NCI-H2107 treated with DMSO at 0.1 percent for 48 hours (cell line): ENCODE results near the gene RIC3.
"Not testable (repeated sequence)": the region's sequence is repeated elsewhere in the genome, so short reads cannot be mapped to it uniquely, and the experiment has no call there.

Source experiments
- DNase-seq: peaks from one replicate; lab custom pipeline; 2025; ENCODE audit not compliant: unreplicated experiment; lab: John Stamatoyannopoulos, UW

RIC3 gene

DNA sequence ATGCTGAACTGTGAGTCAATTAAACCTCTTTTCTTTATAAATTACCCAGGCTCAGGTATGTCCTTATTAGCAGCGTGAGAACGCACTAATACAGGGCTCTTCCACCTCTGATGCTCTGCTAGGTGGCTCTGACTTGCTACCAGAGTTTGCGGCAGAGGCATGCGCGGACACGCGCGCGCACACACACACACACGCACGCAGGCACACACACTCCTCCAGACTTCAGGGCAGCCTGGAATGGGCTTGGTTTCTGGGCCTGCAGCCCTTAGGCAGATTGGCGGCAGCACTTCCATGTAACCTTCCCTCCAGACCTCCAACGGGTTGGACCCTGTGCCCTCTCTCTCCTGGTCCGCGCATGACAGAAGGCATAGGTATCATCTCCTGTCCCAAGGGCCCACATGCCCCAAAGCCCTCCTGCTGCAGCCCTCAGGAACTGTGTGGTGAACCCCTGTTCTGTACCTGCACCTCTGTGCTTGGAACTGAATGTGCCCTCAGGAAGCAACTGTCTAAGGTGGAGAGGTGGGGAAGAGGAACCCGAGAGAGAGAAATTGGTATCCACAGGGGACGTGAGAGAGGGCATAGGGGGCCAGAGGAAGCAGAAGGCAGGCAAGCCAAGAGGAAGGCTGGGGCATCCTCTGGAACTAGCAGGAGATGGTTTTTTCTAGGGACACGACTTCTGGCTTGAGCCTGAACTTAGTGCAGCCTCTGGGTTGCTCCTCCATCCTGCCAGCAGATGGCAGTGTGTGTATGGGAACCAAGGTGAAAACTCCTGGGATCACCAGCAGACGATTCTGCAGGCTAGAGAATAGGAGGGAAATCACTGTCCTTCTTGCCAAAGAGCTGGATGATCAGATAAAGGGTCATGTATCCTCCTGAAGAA is 23.4 kb upstream of the RIC3 start:
- DNase-seq, result peak; percentile 79

DNA sequence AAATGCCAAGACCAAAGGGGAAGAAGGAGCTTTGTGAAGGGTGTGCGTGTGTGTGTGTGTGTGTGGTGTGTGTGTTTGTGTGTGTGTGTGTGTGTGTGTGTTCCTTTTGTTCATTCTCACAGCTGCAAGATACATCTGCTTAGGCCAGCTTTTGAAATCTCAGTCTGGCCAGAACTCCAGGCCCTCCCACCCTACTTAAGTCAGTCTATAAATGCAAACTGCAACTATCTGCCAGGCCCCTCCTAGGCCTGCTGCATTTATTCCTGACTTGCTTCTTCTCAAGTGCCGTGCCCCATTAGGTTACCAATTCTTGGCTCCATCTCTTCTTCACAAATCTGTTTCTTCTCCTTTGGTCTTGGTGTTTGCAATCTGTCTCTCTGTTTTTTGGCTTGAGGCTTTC is 21.6 kb upstream of the RIC3 start:
- DNase-seq, result no peak

DNA sequence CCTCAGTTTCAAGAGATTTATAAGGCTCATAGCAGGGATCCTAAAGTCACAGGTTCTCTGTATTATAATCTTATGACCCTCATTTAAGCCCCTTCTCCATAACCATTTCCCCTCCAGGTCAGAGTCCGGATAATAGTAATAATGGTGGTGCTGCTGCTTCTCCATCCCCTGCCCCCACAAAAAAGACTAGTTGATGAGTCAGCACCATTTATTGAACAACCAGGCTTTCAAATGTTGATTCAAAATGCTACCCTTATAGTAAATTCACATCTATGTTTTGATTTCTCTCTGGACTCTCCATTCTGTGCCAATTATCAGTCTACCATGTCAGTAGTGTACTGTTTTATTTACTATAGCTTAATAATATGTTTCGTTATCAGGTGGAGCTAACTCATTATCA is 17.6 kb upstream of the RIC3 start:
- no peak for DNase-seq

DNA sequence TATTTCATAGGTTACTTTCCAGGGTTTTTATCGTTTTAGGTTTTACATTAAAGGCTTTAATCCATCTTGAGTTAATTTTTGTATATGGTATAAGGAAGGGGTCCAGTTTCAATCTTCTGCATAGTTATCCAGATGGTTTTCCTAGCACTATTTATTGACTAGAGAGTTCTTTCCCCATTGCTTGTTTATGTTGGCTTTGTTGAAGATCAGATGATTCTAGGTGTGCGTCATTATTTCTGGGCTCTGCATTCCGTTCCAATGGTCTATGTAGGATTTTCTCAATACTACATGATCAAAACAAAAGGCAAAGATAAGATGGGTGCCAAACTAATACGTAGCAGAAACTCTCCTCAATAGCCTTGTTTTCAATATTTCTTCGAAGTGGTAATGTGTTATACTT is 14.3 kb upstream of the RIC3 start:
- no peak for DNase-seq

DNA sequence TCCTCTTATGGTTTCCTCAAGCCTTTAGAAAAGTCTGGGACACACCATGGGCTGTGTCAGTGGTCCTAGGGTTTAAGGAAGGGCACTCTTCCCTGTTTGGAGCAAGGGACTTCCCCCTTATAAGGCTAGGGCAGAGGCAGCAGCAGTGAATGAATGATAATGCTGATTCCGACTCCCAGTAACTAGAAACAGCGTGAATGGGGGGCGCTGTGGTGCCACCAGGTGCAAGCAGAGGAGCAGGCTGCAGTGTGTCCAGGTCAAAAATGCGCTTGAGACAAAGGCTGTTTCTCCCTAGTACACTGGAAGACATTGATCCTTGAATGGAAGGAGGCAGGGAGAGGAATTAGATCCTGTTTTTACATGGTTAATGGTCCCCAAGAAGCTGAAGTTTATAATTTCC is 11.6 kb upstream of the RIC3 start:
- no peak for DNase-seq

DNA sequence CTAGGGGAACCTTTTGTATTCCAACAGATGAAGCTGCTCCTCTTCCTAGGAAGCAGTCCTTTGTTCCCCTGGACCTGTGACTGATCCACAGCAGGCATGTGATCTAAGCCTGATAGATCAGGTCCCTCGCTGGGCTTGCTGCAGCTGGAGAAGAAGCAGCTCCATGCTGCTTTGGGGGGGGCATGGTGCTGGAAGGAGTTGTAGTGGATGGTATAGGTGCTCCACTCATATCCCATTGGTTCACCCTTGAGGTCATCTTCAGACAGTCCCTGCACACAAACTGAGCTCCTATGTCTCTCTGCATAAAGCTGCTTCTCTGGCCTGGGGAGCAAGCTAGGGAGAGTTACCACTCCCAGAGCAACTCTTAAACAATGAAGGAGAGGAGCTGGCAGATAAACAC is 9.5 kb upstream of the RIC3 start:
- DNase-seq, result no peak

DNA sequence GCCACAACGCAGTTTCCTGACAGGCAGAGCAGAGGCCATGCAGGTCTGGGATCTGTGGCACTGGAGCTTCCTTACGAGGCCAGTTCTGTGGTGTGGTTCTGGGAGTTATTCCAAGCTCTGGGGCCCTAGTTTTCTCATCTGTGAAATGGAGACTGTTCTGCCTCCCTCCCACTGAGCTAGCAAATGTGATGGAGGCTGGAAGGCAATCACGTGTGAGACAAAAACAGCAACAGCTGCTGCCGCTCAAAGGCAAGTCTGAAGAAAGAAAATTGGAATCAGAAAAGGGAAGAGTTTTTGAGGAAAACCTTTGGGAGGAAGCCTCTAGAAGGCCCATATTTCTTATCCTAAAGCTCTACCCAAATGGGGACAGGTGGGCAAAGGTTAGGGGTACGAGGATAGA is 8.3 kb upstream of the RIC3 start:
- no peak for DNase-seq

DNA sequence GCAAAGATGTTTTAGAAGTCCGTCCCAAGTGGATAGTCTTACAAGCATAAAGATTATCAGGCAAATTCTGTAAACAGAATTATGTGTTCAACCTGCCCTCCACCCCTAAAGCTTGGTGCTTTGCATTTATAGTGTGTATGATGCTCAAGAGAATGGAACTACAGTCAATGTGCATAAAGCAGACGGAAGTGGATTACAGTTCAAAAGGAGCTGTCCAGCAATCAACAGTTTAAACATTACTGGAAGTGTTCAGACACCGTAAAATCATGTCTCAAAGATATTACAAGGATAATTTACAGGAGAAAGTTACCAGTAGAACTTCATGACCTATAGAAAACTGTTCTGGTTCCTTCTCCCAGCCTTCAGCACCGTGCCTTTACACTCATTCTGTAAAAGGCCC is 1.0 kb downstream of the RIC3 start:
- DNase-seq, result no peak

DNA sequence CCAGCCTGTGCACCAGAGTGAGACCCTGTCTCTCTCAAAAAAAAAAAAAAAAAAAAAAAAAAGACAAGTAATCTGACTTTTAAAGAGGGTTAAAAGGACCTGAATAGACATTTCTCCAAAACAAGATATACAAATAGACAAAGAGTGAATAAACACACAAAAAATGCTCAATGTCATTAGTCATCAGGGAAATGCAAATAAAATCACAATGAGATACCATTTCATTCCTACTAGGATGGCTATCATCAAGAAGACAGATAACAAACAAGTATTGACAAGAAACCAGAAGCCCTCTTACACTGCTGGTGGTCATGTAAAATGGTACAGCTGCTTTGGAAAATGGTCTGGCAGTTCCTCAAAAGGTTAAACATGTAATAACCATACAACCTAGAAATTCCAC is 4.1 kb downstream of the RIC3 start:
- no peak for DNase-seq

DNA sequence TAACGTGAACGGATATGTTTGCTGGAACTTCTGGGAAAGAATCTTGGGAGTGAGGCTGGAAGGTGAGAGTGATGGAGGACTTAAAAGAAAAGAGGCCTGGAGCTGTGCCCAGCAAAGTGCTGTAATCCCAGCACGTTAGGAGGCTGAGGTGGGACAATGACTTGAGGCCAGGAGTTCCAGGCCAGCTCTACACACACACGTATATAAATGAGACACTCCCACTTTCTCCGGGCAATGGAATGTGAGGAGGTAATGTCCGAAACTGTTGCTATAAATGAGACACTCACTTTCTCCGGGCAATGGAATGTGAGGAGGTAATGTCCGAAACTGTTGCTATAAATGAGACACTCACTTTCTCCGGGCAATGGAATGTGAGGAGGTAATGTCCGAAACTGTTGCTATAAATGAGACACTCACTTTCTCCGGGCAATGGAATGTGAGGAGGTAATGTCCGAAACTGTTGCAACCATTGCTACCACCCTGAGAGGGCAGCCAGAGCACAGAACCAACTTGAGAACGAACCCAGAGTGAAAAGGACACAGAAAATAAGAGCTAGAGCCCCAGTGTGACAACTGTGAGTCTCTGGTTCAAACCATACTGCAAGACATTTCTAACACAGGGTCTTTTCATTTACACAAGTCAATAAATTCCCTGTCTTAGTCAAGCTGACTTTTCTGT is 7.1 kb downstream of the RIC3 start:
- DNase-seq, result not testable (repeated sequence)

DNA sequence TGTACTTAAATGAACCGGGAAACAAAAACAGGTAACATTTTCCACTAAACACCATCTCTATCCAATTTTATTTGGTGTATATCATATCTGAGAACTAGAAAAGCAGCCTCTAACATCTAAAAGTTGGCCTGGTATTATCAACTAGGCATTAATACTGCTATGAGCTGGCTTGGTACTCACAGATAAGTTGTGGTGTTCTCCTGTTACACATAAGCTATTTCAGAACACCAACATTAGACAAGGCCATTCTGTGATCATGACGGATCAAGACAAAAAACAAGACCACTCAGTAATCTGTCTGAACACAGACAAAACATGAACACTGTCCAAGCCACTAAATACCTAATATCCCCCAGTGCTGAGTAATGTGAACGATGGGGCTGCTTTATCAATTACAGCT is 11.9 kb downstream of the RIC3 start:
- DNase-seq, result no peak

DNA sequence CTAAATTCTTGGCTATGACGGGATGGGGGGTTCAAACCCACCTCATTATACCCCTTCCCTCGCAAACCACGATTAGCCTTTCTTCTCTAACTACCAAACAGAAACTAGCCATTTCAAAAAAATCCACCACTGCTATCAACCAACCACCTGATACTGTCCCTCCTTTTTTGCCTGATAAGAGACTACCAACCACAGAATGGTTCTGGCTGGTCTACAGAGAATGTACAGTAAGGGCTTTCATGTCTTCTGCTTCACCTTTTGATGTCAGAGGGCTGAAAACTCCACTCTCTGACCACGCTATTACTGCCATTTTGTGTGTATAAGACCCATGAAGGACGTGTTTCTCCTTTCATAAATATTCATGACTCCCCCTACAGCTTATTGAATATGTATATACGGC is 19.1 kb downstream of the RIC3 start:
- no peak for DNase-seq

DNA sequence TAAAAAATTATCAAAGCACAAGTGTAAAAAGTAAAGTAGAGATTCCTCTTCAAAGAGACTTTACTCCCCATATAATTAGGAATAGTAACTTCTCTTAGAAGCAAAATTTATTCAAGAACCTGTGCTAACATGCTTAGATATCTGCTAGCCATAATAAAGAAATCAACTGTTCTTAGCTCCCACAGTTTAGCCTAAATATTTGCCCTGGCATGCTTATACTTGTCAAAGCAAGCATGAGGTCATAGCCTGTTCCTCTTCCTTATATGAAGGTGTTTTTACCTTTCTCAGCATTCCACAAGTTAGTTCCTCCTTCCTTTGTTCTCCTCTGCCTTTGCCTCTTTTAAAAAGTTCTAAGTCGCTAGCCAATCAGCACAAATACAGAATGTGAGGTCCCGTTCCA is 30.3 kb downstream of the RIC3 start:
- no peak for DNase-seq

DNA sequence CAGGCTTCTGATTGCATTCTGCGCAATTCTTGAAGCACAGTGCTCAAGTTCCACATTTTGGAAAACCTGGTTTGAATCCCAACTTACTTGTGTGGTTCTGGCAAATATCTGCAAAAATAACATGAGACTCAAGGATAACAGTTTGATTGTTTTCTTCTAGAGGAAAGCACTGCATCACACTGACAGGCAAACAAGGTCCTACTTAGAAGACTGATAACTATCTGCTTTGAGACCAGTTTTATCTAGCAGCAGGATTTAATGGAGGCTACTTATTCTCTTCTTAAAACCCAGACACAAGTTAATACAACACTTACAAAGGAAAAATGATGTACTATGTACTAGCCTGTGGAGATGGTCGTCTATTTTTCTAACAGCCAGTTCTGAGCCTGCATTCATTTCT is 41.4 kb downstream of the RIC3 start:
- no peak for DNase-seq

DNA sequence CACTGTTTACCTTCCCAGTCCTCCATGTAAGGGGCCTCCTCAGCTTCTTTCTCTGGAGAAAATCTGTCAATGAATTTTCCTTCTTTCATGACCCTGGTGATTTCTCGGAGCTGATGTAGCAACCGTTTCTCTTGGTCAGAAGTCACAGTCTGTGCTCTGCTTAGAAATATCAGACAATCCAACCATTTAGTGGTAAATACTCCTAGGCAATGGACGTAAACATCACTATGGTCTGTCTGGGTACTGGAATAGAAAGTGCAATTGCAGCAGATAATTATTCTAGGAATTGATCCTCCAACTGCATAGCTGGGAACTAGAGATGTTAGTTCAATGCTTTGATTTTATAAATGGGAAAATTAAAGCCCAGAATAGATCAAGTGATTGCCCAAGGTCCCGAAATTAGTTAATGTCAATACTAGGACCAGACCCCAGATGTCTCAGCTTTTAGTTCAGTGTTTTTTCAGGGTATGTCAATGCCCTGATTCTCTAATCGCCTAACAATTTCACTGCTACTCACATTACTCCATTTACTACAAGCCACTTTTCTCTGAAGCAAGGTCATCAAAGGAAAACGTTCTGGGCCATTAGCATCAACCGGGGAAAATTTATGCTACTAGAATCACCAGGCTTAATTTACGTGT is 42.1 kb downstream of the RIC3 start:
- no peak for DNase-seq

DNA sequence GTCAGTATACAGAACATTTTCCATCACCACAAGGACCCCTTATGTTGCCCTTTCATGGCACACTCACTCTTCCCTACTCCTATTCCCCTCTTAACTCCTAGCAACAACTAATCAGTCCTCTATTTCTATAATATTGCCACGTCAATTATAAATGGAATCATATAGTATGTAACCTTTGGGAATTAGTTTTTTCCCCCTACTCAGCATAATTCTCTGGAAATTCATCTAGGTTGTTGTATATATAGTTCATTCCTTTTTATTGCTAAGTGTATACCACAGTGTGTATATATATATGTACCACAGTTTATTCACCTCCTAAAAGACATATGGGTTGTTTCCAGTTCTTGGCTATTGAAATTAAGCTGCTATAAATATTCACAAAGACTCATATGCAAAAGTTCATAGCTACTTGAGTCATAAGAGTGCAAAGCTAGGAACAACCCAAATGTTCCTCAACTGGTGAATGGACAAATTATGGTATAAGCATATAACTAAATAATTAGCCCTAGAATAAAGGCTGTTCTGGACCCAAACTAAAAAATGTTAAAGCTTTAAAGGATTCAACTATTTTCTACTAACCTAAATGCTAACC is 46.6 kb downstream of the RIC3 start:
- no peak for DNase-seq

DNA sequence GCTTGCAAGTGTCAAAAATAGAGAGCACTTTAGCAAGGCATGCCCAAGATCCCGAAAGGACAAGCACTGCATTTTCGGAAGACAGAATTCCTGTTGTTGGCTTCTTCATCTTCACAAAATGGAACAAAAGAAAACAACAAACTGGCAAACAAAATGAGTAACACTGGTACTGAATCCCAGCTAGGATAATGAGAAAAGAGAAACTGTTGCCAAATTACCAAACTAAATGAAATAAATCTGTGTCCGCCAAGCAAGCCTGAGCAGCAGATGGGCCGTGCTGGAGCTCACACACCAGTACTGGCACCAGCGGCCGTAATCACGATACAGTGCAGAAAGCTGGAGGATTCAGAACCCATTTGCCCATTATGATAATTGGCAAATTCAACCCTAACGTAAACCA is 57.2 kb downstream of the RIC3 start:
- no peak for DNase-seq

DNA sequence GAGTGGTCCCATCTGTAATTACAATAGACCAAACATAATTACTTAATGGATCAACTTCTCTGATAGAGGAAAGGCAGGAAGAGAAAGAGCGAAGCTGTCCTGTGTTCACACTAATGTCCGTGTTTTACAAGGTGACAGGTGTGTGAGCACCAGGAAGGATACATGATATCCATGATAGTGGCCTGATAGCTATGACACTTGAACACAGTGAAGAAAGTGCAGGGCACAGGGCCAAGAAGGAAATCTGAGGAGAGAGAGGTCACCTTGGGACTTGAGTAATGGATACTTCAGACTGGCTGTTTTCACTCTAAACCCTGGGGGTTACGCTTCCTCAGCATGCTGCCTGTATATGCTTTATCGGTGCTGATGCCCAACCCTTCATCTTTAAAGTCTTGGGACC is 58.4 kb downstream of the RIC3 start:
- peak; percentile 79 for DNase-seq

DNA sequence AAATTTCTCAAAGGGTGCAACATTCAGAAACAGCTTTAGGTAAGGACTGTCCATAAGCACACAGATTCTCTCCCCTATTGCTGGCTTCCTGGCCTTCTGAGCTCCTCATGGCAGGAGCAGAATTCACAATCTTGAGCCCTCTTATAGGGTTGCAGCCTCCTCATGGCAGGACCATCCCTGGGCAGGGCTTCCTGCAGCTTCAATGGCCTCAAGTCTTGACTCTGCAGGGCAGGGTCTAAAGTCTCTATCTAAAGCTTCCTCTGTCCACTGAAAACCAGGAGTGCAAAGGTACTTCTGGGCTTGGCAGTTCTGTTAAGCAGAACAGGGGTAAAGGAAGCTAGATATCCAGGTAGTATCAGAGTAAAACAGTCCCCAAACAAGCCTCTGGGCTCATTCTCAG is 59.1 kb downstream of the RIC3 start:
- no peak for DNase-seq

DNA sequence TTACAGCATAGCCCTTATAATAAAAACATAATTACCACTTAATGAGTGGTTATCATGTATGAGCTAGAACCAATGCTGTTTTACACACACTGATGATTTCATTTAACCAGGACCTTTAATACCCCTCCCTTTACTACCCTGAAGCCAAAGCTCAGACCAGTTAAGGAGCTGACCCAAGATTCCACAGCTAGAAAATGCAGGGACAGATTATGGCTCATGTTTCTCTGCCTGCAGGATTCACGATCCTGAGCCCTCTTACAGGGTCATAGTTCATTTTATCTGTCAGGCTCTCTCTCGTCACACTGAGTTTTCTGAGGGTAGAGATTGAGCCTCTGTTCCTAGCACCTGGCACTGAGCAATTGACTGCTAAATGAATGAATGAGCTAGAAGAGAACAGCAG is 60.4 kb downstream of the RIC3 start:
- DNase-seq, result no peak

DNA sequence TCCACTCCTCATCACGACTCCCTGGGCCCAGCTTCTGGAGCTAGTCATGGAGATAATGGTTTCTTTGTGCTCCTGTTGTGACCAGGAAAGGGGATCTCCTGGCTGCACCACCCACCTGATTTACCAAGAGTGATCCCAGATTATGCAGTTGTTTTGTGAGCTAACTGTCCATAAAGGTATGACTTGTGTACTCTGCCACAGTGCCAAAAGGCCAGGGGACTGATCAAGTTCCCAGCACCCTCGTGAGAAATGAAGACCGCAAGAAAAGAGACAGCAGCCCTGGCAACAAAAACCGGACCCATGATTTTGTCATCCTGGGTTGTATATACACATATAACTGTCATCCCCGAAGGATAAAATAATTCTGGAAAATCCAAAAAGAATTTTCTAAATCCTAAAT is 61.2 kb downstream of the RIC3 start:
- DNase-seq, result no peak

DNA sequence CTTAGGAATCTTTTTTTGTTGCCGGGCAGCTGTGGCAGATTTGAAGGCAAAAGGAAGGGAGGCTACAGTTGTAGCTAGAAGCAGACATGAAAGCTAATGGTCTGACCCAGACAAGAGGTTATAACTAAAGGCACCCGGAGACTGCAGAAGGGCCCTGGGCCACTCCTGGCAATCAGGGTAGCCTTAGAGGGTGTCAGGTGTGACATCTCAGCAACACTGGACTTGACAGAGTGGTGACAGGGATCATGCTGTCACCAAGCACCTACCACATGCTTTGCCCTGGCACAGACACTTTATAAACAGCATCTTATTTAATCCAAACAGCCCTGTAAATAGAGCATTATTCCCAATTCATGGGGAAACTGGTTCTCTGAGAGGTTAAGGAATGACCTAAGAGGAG is 62.1 kb downstream of the RIC3 start:
- DNase-seq, result no peak
